Neural crest cell (in vitro differentiated cells): ENCODE results near the gene HIP1. TPM values are rescaled to one million over a fixed set of nuclear protein-coding genes. Genes with fewer than 3 reads are reported as not detected.
A peak's percentile ranks its signal among the peaks of the same experiment; 100 is the strongest.

Source experiments
- DNase-seq: peaks from one replicate; pipeline ENCODE4 v3.0.0; 2021; ENCODE audit warnings: low read depth, mixed read lengths, low spot score
- H3K27ac Mint-ChIP-seq: one replicate; pipeline ENCODE4 v1.8.0; 2021; ENCODE audit warnings: mild to moderate bottlenecking, mixed read lengths; ENCODE audit not compliant: unreplicated experiment
- H3K27me3 Mint-ChIP-seq: 2 replicates; pipeline ENCODE4 v1.8.0; 2021; ENCODE audit warnings: low read depth, mild to moderate bottlenecking, mixed read lengths
- H3K36me3 Mint-ChIP-seq: 2 replicates; pipeline ENCODE4 v1.8.0; 2021; ENCODE audit warnings: low read depth, mild to moderate bottlenecking, mixed read lengths
- H3K4me1 Mint-ChIP-seq: 2 replicates; pipeline ENCODE4 v1.8.0; 2021; ENCODE audit warnings: mixed read lengths
- H3K4me3 Mint-ChIP-seq: one replicate; pipeline ENCODE4 v1.8.0; 2021; ENCODE audit warnings: mild to moderate bottlenecking, mixed read lengths
- H3K9me3 Mint-ChIP-seq: 2 replicates; pipeline ENCODE4 v1.8.0; 2021; ENCODE audit warnings: mixed read lengths
- CTCF ChIP-seq: fragments of 200-600 bp; sonication (generic); conservative IDR thresholded peaks from 2 replicates; pipeline ENCODE4 v1.5.0; 2021; ENCODE audit warnings: antibody characterized with exemption, mild to moderate bottlenecking
- total RNA-seq: library from RNA; stranded (reverse); gene quantifications from 2 replicates; pipeline ENCODE4 v1.2.1, GENCODE V29; 2021

Gene HIP1
- total RNA-seq, 1 donor from 2014 or later, result 87.3 TPM

DNA sequence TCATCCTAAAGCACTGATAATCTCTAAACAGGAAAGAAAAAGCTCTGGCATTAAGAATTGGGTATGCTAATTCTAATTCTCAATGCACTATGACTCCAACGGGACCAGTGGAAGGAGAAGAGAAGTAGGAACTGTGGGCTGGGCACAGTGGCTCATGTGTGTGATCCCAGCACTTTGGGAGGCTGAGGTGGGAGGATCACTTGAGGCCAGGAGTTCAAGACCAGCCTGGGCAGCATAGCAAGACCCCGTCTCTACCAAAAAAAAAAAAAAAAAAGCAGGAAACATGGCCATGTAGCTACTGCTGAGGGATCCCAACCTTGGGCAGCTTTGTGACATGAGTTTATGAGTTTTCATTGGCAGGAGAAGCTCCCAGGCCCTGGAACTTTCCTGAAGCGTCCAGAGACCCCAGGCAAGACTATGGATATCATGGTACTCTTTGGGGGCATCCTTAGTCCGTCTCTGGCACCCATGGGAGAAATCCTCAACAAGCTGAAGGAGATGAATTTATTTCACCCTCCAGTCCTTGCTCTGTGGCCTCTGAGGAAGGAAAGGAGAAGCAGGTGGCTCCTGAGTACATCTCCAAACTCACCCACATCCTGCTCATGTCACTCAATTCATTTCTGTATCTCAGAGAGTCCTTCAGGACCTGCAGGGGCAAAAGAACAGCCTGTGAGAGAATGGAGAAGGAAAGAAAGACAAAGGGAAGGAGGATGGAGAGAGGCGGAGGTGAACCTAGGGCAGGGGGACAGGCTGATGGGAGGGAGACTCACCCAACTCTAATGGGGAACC, 147.1 kb downstream of the HIP1 start:
- Mint-ChIP-seq H3K27ac (no peak overlapping the region), H3K27me3 (no peaks in the 10 kb centered on the region), H3K4me1 (peaks cover 11% of the 10 kb centered on the region), H3K9me3 (no peaks in the 10 kb centered on the region), H3K4me3 (no peak overlapping the region), H3K36me3 (peaks cover 19% of the 10 kb centered on the region)
- no peak for TF ChIP-seq CTCF
- no peak for DNase-seq

- no peaks in the 10 kb centered on the region for H3K27me3 Mint-ChIP-seq
- DNase-seq, result no peak
- no peaks in the 10 kb centered on the region for H3K9me3 Mint-ChIP-seq
- TF ChIP-seq CTCF, result no peak
- no peak overlapping the region for H3K27ac Mint-ChIP-seq
- peaks cover 8% of the 10 kb centered on the region for H3K4me1 Mint-ChIP-seq
- no peak overlapping the region for H3K4me3 Mint-ChIP-seq
- peaks cover 19% of the 10 kb centered on the region for H3K36me3 Mint-ChIP-seq
Observed at GRCh38 chr7:75590373-75591005, 148.3 kb downstream of the HIP1 start.

GRCh38 chr7:75584354-75584753, 154.4 kb downstream of the HIP1 start:
- no peak for TF ChIP-seq CTCF
- H3K9me3 Mint-ChIP-seq, result no peaks in the 10 kb centered on the region
- no peaks in the 10 kb centered on the region for H3K27me3 Mint-ChIP-seq
- no peak overlapping the region for H3K4me3 Mint-ChIP-seq
- no peak for DNase-seq
- peaks cover 22% of the 10 kb centered on the region for H3K36me3 Mint-ChIP-seq
- H3K4me1 Mint-ChIP-seq, result no peaks in the 10 kb centered on the region
- peak overlapping the region; percentile 35 for H3K27ac Mint-ChIP-seq

DNA sequence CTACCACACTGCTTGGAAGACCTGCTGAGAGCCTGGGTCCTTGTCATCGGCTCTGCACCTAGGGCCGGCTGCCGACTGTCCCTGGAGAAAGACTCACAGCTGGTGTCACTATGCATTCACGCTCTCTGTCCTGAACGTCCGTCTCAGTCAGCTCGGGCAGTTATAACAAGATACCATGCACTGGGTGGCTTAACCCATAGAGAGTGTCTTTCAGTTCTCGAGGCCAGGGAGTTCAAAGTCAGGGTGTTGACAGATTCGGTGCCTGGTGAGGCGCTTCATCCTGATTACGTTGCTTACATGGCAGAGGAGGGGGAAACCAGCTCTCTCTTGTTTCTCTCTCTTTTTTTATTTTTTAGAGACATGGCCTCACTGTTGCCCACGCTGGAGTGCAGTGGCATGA, 155.5 kb downstream of the HIP1 start:
- Mint-ChIP-seq H3K9me3 (no peaks in the 10 kb centered on the region), H3K27ac (no peak overlapping the region), H3K4me3 (no peak overlapping the region), H3K27me3 (no peaks in the 10 kb centered on the region), H3K4me1 (no peaks in the 10 kb centered on the region), H3K36me3 (peaks cover 19% of the 10 kb centered on the region)
- DNase-seq, result no peak
- TF ChIP-seq CTCF, result no peak

DNA sequence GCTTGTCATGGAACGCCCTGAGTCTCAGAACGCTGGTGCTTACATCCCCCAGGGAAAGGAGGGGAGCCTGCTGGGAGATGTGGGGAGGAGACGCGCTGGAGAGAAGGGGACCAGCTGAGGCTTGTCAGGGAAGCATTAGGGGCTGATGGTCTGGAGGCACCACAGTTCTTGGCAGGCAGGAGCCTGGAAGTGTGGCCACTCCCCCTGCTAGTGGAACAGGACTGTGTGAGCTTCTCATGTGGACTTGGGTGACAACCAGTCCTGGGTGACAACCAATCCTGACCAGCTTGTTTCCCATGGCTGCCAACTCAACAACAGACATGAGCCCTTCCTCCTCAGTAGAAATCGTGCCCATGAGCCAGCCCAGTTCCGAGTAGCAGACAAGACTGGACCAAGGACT, 158.8 kb downstream of the HIP1 start:
- Mint-ChIP-seq H3K27me3 (no peaks in the 10 kb centered on the region), H3K9me3 (no peaks in the 10 kb centered on the region), H3K27ac (no peak overlapping the region), H3K4me1 (no peaks in the 10 kb centered on the region), H3K36me3 (peaks cover 19% of the 10 kb centered on the region), H3K4me3 (no peak overlapping the region)
- no peak for DNase-seq
- no peak for TF ChIP-seq CTCF
